ENCODE results near the gene NGFR.

The NGFR gene

GRCh38 chr17:49551221-49552069 lies 56.4 kb downstream of the NGFR start:
- Histone ChIP-seq H3K27me3 (ENCODE audit: insufficient read depth, low read depth) (peaks cover 5% of the 10 kb centered on the region; the same call in 1 of the 2 replicates), H3K9ac (no peak overlapping the region), H2AFZ (ENCODE audit: low read depth) (no peak overlapping the region), H3K36me3 (ENCODE audit: insufficient read depth) (no peaks in the 10 kb centered on the region), H3K79me2 (ENCODE audit: insufficient read depth, low read depth) (no peaks in the 10 kb centered on the region), H3K4me2 (no peak overlapping the region), H3K4me3 (IDR thresholded peaks at IDR 0.05; ENCODE audit: insufficient read depth, low read depth, low read length) (no peak overlapping the region), H3K27ac (no peak overlapping the region), H4K20me1 (ENCODE audit: insufficient read depth) (no peaks in the 10 kb centered on the region), H3K4me1 (ENCODE audit: low read depth, poor library complexity, severe bottlenecking) (peaks cover 6% of the 10 kb centered on the region)
- TF ChIP-seq, protein P1, sequence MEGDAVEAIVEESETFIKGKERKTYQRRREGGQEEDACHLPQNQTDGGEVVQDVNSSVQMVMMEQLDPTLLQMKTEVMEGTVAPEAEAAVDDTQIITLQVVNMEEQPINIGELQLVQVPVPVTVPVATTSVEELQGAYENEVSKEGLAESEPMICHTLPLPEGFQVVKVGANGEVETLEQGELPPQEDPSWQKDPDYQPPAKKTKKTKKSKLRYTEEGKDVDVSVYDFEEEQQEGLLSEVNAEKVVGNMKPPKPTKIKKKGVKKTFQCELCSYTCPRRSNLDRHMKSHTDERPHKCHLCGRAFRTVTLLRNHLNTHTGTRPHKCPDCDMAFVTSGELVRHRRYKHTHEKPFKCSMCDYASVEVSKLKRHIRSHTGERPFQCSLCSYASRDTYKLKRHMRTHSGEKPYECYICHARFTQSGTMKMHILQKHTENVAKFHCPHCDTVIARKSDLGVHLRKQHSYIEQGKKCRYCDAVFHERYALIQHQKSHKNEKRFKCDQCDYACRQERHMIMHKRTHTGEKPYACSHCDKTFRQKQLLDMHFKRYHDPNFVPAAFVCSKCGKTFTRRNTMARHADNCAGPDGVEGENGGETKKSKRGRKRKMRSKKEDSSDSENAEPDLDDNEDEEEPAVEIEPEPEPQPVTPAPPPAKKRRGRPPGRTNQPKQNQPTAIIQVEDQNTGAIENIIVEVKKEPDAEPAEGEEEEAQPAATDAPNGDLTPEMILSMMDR (conservative IDR thresholded peaks at IDR 0.05; ENCODE audit: low read depth, low read length), result no peak

- H3K36me3 ChIP-seq (ENCODE audit: insufficient read depth), result no peaks in the 10 kb centered on the region
- H3K4me1 ChIP-seq (ENCODE audit: low read depth, poor library complexity, severe bottlenecking), result peaks cover 8% of the 10 kb centered on the region
- H3K79me2 ChIP-seq (ENCODE audit: insufficient read depth, low read depth), result no peaks in the 10 kb centered on the region
- no peak overlapping the region for H3K9ac ChIP-seq
- no peak overlapping the region for H3K27ac ChIP-seq
- TF ChIP-seq, protein P1 (conservative IDR thresholded peaks at IDR 0.05; ENCODE audit: low read depth, low read length), result no peak
- H3K4me2 ChIP-seq, result no peak overlapping the region
- H2AFZ ChIP-seq (ENCODE audit: low read depth), result no peak overlapping the region
- no peaks in the 10 kb centered on the region for H4K20me1 ChIP-seq (ENCODE audit: insufficient read depth)
- no peak overlapping the region for H3K4me3 ChIP-seq (IDR thresholded peaks at IDR 0.05; ENCODE audit: insufficient read depth, low read depth, low read length)
- peaks cover 5% of the 10 kb centered on the region; the same call in 1 of the 2 replicates for H3K27me3 ChIP-seq (ENCODE audit: insufficient read depth, low read depth)
Observed at GRCh38 chr17:49552070-49552751, 57.1 kb downstream of the NGFR start.

- TF ChIP-seq, protein P1 (conservative IDR thresholded peaks at IDR 0.05; ENCODE audit: low read depth, low read length), result no peak
- Histone ChIP-seq H3K36me3 (ENCODE audit: insufficient read depth) (no peaks in the 10 kb centered on the region), H4K20me1 (ENCODE audit: insufficient read depth) (no peaks in the 10 kb centered on the region), H3K9ac (no peak overlapping the region), H3K27me3 (ENCODE audit: insufficient read depth, low read depth) (no peaks in the 10 kb centered on the region; the same call in 1 of the 2 replicates), H3K79me2 (ENCODE audit: insufficient read depth, low read depth) (no peaks in the 10 kb centered on the region), H3K4me2 (no peak overlapping the region), H3K27ac (no peak overlapping the region), H2AFZ (ENCODE audit: low read depth) (no peak overlapping the region), H3K4me3 (IDR thresholded peaks at IDR 0.05; ENCODE audit: insufficient read depth, low read depth, low read length) (no peak overlapping the region), H3K4me1 (ENCODE audit: low read depth, poor library complexity, severe bottlenecking) (peaks cover 8% of the 10 kb centered on the region)
Observed at GRCh38 chr17:49553676-49554335, 58.7 kb downstream of the NGFR start.

- Histone ChIP-seq H3K4me2 (no peak overlapping the region), H4K20me1 (ENCODE audit: insufficient read depth) (no peaks in the 10 kb centered on the region), H3K9ac (no peak overlapping the region), H3K36me3 (ENCODE audit: insufficient read depth) (no peaks in the 10 kb centered on the region), H3K27me3 (ENCODE audit: insufficient read depth, low read depth) (no peaks in the 10 kb centered on the region; the same call in 1 of the 2 replicates), H2AFZ (ENCODE audit: low read depth) (no peak overlapping the region), H3K27ac (no peak overlapping the region), H3K4me3 (IDR thresholded peaks at IDR 0.05; ENCODE audit: insufficient read depth, low read depth, low read length) (no peak overlapping the region), H3K4me1 (ENCODE audit: low read depth, poor library complexity, severe bottlenecking) (peaks cover 8% of the 10 kb centered on the region), H3K79me2 (ENCODE audit: insufficient read depth, low read depth) (no peaks in the 10 kb centered on the region)
- TF ChIP-seq, protein P1 (conservative IDR thresholded peaks at IDR 0.05; ENCODE audit: low read depth, low read length), result no peak
Observed at GRCh38 chr17:49554694-49555494, 59.8 kb downstream of the NGFR start.

Data from KMS-11 (cell line).